Panc1 (cell line): ENCODE data around the gene PPP1R3C. TPM values are rescaled to one million over a fixed set of nuclear protein-coding genes. Genes with fewer than 3 reads are reported as not detected.

Source experiments
- ATAC-seq: fragments of 200-7000 bp; cut with Tn5 transposase; 2 replicates; pipeline ENCODE4 v1.9.1; 2020; ENCODE audit warnings: mild to moderate bottlenecking, moderate library complexity
- BruUV-seq: library from RNA; stranded (reverse); fragments of 400-500 nt; replicated peaks from 2 replicates; lab custom pipeline; 2021; lab: Mats Ljungman, UMichigan
- CTCF ChIA-PET: fragments of 300-600 bp; sonication (Branson Sonifier 250); formaldehyde crosslinking; loops from one replicate; lab custom pipeline; 2022; ENCODE audit warnings: antibody characterized with exemption; lab: Charles Lee
- POLR2A ChIA-PET: fragments of 300-600 bp; sonication (Branson Sonifier 250); formaldehyde crosslinking; loops from one replicate; lab custom pipeline; 2022; ENCODE audit warnings: antibody characterized with exemption; lab: Charles Lee
- DNase-seq: peaks from one replicate; pipeline ENCODE4 v3.0.0-alpha.2; 2010; ENCODE audit warnings: low read depth, low spot score
- H3K27ac ChIP-seq: 2 replicates; pipeline ENCODE4 v1.5.1; 2011; ENCODE audit warnings: mild to moderate bottlenecking, low read length, inconsistent platforms
- H3K27me3 ChIP-seq: fragments of 200-500 bp; sonication (Bioruptor generic); 2 replicates; pipeline ENCODE4 v1.6.0; 2014; ENCODE audit warnings: low read length, inconsistent platforms; ENCODE audit not compliant: control insufficient read depth, insufficient read depth
- H3K36me3 ChIP-seq: fragments of 200-500 bp; sonication (Bioruptor generic); 2 replicates; pipeline ENCODE4 v1.5.1; 2014; ENCODE audit warnings: inconsistent platforms, mild to moderate bottlenecking, low read length, moderate library complexity; ENCODE audit not compliant: control insufficient read depth, insufficient read depth
- H3K4me1 ChIP-seq: 2 replicates; pipeline ENCODE4 v1.5.1; 2011; ENCODE audit warnings: inconsistent platforms, mild to moderate bottlenecking, low read length, moderate library complexity; ENCODE audit not compliant: control insufficient read depth, insufficient read depth
- H3K4me3 ChIP-seq, 2 experiments: 2 replicates each; pipeline ENCODE4 v1.5.1; 2011 to 2012; ENCODE audit warnings: low read depth in 2 of 2, low read length in 2 of 2, mild to moderate bottlenecking in 2 of 2, inconsistent platforms in 1 of 2, moderate library complexity in 1 of 2
- H3K9me3 ChIP-seq: fragments of 200-500 bp; sonication (Bioruptor generic); 2 replicates; pipeline ENCODE4 v1.5.1; 2014; ENCODE audit warnings: low read depth, mild to moderate bottlenecking, inconsistent platforms, low read length, moderate library complexity; ENCODE audit not compliant: control insufficient read depth, insufficient read depth
- CTCF ChIP-seq: fragments of 450-650 bp; IDR thresholded peaks from 2 replicates; pipeline ENCODE4 v1.5.1; 2017; ENCODE audit warnings: mild to moderate bottlenecking
- POLR2AphosphoS5 ChIP-seq: IDR thresholded peaks from 2 replicates; pipeline ENCODE4 v1.6.1; 2012; ENCODE audit warnings: mild to moderate bottlenecking, low read depth, low read length, moderate library complexity
- REST ChIP-seq, 2 experiments: IDR thresholded peaks; 2 replicates each; pipeline ENCODE4 v1.6.1; 2011 to 2012; ENCODE audit warnings: low read depth in 2 of 2, control low read depth in 1 of 2, low read length in 1 of 2, mild to moderate bottlenecking in 1 of 2, moderate library complexity in 1 of 2; ENCODE audit not compliant: insufficient read depth in 1 of 2
- SIN3A ChIP-seq: IDR thresholded peaks from 2 replicates; pipeline ENCODE4 v1.6.1; 2012; ENCODE audit warnings: low read depth, mild to moderate bottlenecking, low read length, moderate library complexity, borderline replicate concordance; ENCODE audit not compliant: insufficient read depth
- TCF7L2 ChIP-seq: IDR thresholded peaks from 2 replicates; pipeline ENCODE4 v1.6.1; 2011; ENCODE audit warnings: mild to moderate bottlenecking, low read depth, low read length, inconsistent platforms
- in situ Hi-C: cut with HindIII; loops from 2 replicates; pipeline ENCODE4 v1.10.0; 2016; ENCODE audit warnings: low sequenced_read_pairs, low pct_unique_long_range_greater_than_20kb
- intact Hi-C: fragments of 100-400 bp; cut with micrococcal nuclease; formaldehyde crosslinking; loops from one replicate; pipeline ENCODE4 v1.10.0; 2022; ENCODE audit not compliant: unreplicated experiment
- total RNA-seq: library from RNA; stranded (reverse); gene quantifications from one replicate; pipeline ENCODE4 v1.2.1, GENCODE V29; 2021; ENCODE audit not compliant: unreplicated experiment

Gene PPP1R3C
- total RNA-seq, 1 experiment from 2014 or later: 1.2 TPM

- Histone ChIP-seq H3K27ac (no peak overlapping the region), H3K9me3 (no peaks in the 10 kb centered on the region), H3K4me3 (no peak overlapping the region), H3K27me3 (no peaks in the 10 kb centered on the region), H3K36me3 (no peaks in the 10 kb centered on the region), H3K4me1 (peaks cover 7% of the 10 kb centered on the region; the same call in 1 of the 2 replicates)
- DNase-seq (no peak), ATAC-seq (no peak)
- TF ChIP-seq TCF7L2 (no peak), CTCF (no peak), REST (IDR thresholded peaks at IDR 0.05; ENCODE audit: insufficient read depth in 1 of 2, low read depth in 2 of 2, low read length in 1 of 2) (no peak), SIN3A (no peak), POLR2AphosphoS5 (no peak)
- CTCF ChIA-PET: no interaction called here
- POLR2A ChIA-PET: no interaction called here
- no TSS peak for BruUV-seq
- intact Hi-C loops (no loop called here), in situ Hi-C loops (no loop called here)
Observed at GRCh38 chr10:91593834-91594233, 39.0 kb downstream of the PPP1R3C start.

- in situ Hi-C loops (no loop called here), intact Hi-C loops (no loop called here)
- no peaks in the 10 kb centered on the region for H3K27me3 ChIP-seq
- ChIA-PET POLR2A (no interaction called here), CTCF (no interaction called here)
- no peak for DNase-seq
- ATAC-seq: no peak
- peaks cover 7% of the 10 kb centered on the region; the same call in 1 of the 2 replicates for H3K4me1 ChIP-seq
- H3K4me3 ChIP-seq: no peak overlapping the region
- H3K36me3 ChIP-seq: no peaks in the 10 kb centered on the region
- TF ChIP-seq TCF7L2: no peak
- no peak for TF ChIP-seq SIN3A
- TF ChIP-seq POLR2AphosphoS5: no peak
- no peak for TF ChIP-seq REST (IDR thresholded peaks at IDR 0.05; ENCODE audit: insufficient read depth in 1 of 2, low read depth in 2 of 2, low read length in 1 of 2)
- no peak for TF ChIP-seq CTCF
- H3K27ac ChIP-seq: no peak overlapping the region
- no TSS peak for BruUV-seq
- no peaks in the 10 kb centered on the region for H3K9me3 ChIP-seq
Observed at GRCh38 chr10:91593366-91593765, 39.5 kb downstream of the PPP1R3C start.
